ENCODE results near the gene BOLA1. TPM values are rescaled to one million over a fixed set of nuclear protein-coding genes. Genes with fewer than 3 reads are reported as not detected.
A peak's percentile ranks its signal among the peaks of the same experiment; 100 is the strongest.

Gene BOLA1
- total RNA-seq, 1 experiment from 2014 or later, result 20.4 TPM

GRCh38 chr1:149879556-149879955, 19.8 kb upstream of the BOLA1 start (continued):
- TF ChIP-seq MAX (IDR thresholded peaks at IDR 0.05) (no peak), ZNF274 (IDR thresholded peaks at IDR 0.05; ENCODE audit: low read depth, low read length) (no peak), ZFX (IDR thresholded peaks at IDR 0.05) (no peak), SIN3A (IDR thresholded peaks at IDR 0.05; ENCODE audit: low read depth) (no peak), EZH2phosphoT487 (IDR thresholded peaks at IDR 0.05; ENCODE audit: borderline replicate concordance) (no peak), POLR2AphosphoS5 (IDR thresholded peaks at IDR 0.05; ENCODE audit: low read depth, low read length) (no peak)

- no peaks in the 10 kb centered on the region for H3K79me2 ChIP-seq (ENCODE audit: insufficient read depth, low read length)
- peaks cover 13 to 21% of the 10 kb centered on the region in 2 experiments for H3K4me1 ChIP-seq (ENCODE audit: control insufficient read depth in 1 of 2, insufficient read depth in 2 of 2, low read length in 2 of 2)
- BruUV-seq (replicated peaks), result no TSS peak
- H3K9ac ChIP-seq (ENCODE audit: low read length), result no peak overlapping the region
- no peaks in the 10 kb centered on the region for H3K36me3 ChIP-seq (ENCODE audit: control insufficient read depth in 1 of 2, insufficient read depth in 2 of 2, low read length in 2 of 2)
- H3K27me3 ChIP-seq (ENCODE audit: insufficient read depth, low read length), result no peaks in the 10 kb centered on the region
- H3K9me2 ChIP-seq (ENCODE audit: insufficient read depth), result no peaks in the 10 kb centered on the region
- H2AFZ ChIP-seq (ENCODE audit: low read depth, low read length, poor library complexity, severe bottlenecking), result no peak overlapping the region
- H4K20me1 ChIP-seq (ENCODE audit: insufficient read depth), result no peaks in the 10 kb centered on the region
- ChIA-PET CTCF (no interaction called here), RAD21 (ENCODE audit: low non-redundant PET in 1 of 2, low total read pairs in 2 of 2, uncharacterized antibody in 2 of 2, unreplicated experiment in 2 of 2) (no interaction called here), POLR2A (no interaction called here)
- no peak overlapping the region for H3K27ac ChIP-seq (ENCODE audit: low read depth, low read length)
- H3K9me3 ChIP-seq (ENCODE audit: control insufficient read depth in 1 of 2, insufficient read depth in 1 of 2, low read depth in 1 of 2, low read length in 2 of 2), result no peaks in the 10 kb centered on the region
- intact Hi-C loops (cut with micrococcal nuclease), result no loop called here
- no peak overlapping the region for H3K4me3 ChIP-seq (replicated peaks in 1 of 2; ENCODE audit: low read depth in 1 of 2, low read length in 2 of 2)
- H3K4me2 ChIP-seq (ENCODE audit: low read length), result no peak overlapping the region
- no peak for TF ChIP-seq ZNF274 (IDR thresholded peaks at IDR 0.05; ENCODE audit: low read depth, low read length)
- no peak for DNase-seq (ENCODE audit: low read depth, low spot score)
- no peak for ATAC-seq
Measured at GRCh38 chr1:149881876-149882275, 17.5 kb upstream of the BOLA1 start.

- ChIA-PET CTCF (interaction anchor here (1.1 kb wide), 1 partner anchor 303 kb away, joined by 3 read pairs; no protein-coding TSS in a partner anchor), RAD21 (ENCODE audit: low non-redundant PET in 1 of 2, low total read pairs in 2 of 2, uncharacterized antibody in 2 of 2, unreplicated experiment in 2 of 2) (no interaction called here), POLR2A (interaction anchor here (1.4 to 5.4 kb wide), 2 partner anchors 34 to 40 kb away, joined by 4 to 37 read pairs; no protein-coding TSS in a partner anchor)
- Histone ChIP-seq H2AFZ (ENCODE audit: low read depth, low read length, poor library complexity, severe bottlenecking) (no peak overlapping the region), H3K79me2 (ENCODE audit: insufficient read depth, low read length) (no peaks in the 10 kb centered on the region), H4K20me1 (ENCODE audit: insufficient read depth) (no peaks in the 10 kb centered on the region), H3K9ac (ENCODE audit: low read length) (no peak overlapping the region), H3K27me3 (ENCODE audit: insufficient read depth, low read length) (no peaks in the 10 kb centered on the region), H3K9me3 (ENCODE audit: control insufficient read depth in 1 of 2, insufficient read depth in 1 of 2, low read depth in 1 of 2, low read length in 2 of 2) (no peaks in the 10 kb centered on the region), H3K27ac (ENCODE audit: low read depth, low read length) (peak overlapping the region; percentile 91; the same call in 1 of the 2 replicates), H3K4me3 (replicated peaks in 1 of 2; ENCODE audit: low read depth in 1 of 2, low read length in 2 of 2) (no peak overlapping the region), H3K36me3 (ENCODE audit: control insufficient read depth in 1 of 2, insufficient read depth in 2 of 2, low read length in 2 of 2) (no peaks in the 10 kb centered on the region), H3K9me2 (ENCODE audit: insufficient read depth) (no peaks in the 10 kb centered on the region), H3K4me2 (ENCODE audit: low read length) (peak overlapping the region; percentile 91; the same call in 1 of the 2 replicates), H3K4me1 (ENCODE audit: control insufficient read depth in 1 of 2, insufficient read depth in 2 of 2, low read length in 2 of 2) (peaks cover 14 to 37% of the 10 kb centered on the region in 2 experiments)
- BruUV-seq (replicated peaks), result no TSS peak
- intact Hi-C loops (cut with micrococcal nuclease), result no loop called here
- DNase-seq (ENCODE audit: low read depth, low spot score) (no peak), ATAC-seq (no peak)
- TF ChIP-seq SRF (IDR thresholded peaks at IDR 0.05; ENCODE audit: low read depth) (no peak), JUND (IDR thresholded peaks at IDR 0.05) (no peak), ZNF274 (IDR thresholded peaks at IDR 0.05; ENCODE audit: low read depth, low read length) (no peak), MAX (IDR thresholded peaks at IDR 0.05) (no peak), POLR2A (IDR thresholded peaks at IDR 0.05; ENCODE audit: borderline replicate concordance, extremely low read depth, insufficient read depth, insufficient read length) (no peak), EZH2phosphoT487 (IDR thresholded peaks at IDR 0.05; ENCODE audit: borderline replicate concordance) (no peak), REST (IDR thresholded peaks at IDR 0.05; ENCODE audit: low read depth) (no peak), RAD21 (IDR thresholded peaks at IDR 0.05; ENCODE audit: low read depth) (no peak), ELF1 (IDR thresholded peaks at IDR 0.05; ENCODE audit: borderline replicate concordance, low read depth) (no peak), TCF7L2 (IDR thresholded peaks at IDR 0.05; ENCODE audit: borderline replicate concordance, extremely low read depth, insufficient read depth, insufficient read length) (no peak), ZFX (IDR thresholded peaks at IDR 0.05) (no peak), SP1 (IDR thresholded peaks at IDR 0.05; ENCODE audit: low read depth) (no peak)
Measured at GRCh38 chr1:149883598-149884247, 15.6 kb upstream of the BOLA1 start.

All from HCT116 (cell line).